Breast epithelium (tissue), 3 donors: Measurements from ENCODE around the gene ODAD4.

ENCODE experiments used
- POLR2AphosphoS5 ChIP-seq, 3 donors: sonication (generic); formaldehyde crosslinking; IDR thresholded peaks; one replicate each; pipeline ENCODE4 v1.6.1; 2017; ENCODE audit warnings: antibody characterized with exemption in 3 of 3
- TF ChIP-seq, protein P1 (sequence below), 3 donors: fragments of 450-650 bp; IDR thresholded peaks; one replicate each; pipeline ENCODE4 v1.5.1; 2016 to 2017; ENCODE audit warnings: antibody characterized with exemption in 3 of 3, mild to moderate bottlenecking in 3 of 3, moderate library complexity in 3 of 3

DNA sequence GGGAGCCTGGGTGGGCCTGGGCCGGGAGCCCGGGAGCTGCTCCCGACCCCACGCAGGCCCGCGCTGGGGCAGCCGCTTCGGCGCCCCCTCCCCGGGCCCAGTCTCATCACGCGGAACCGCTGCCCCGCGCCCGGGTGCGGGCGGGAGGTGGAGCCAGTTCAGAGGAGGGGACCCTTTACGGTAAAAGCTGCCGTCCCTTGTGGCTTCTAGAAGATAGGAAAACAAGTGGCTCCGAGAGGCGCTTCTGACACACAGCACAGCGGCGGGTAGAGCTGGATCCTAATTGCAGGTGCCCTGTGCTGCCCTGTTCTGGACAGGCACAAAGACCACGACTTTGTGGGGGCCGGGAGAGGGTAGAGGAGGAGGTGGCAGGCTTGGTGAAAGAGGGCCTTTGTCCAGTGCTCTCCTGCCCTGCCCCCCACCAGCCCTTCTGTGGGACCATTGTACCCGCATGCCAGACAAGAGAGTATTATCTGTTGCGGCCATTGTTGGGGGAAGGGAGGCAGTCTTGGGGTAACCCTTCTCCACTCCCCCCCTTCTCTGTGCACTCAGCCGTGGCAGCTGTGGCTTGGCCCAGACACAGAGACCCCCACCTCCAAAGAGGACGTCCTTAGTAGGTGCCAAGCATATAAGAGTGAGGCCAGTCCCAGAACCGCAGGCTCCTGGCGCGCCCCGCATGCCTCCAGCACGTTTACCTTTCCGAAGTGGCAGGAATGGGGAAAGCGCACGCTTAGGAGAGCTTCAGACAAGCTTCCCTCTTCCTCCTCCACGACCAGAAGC, 36.9 kb downstream of the ODAD4 start:
- TF ChIP-seq POLR2AphosphoS5 (IDR thresholded peaks at IDR 0.05): no peak
- TF ChIP-seq, protein P1, sequence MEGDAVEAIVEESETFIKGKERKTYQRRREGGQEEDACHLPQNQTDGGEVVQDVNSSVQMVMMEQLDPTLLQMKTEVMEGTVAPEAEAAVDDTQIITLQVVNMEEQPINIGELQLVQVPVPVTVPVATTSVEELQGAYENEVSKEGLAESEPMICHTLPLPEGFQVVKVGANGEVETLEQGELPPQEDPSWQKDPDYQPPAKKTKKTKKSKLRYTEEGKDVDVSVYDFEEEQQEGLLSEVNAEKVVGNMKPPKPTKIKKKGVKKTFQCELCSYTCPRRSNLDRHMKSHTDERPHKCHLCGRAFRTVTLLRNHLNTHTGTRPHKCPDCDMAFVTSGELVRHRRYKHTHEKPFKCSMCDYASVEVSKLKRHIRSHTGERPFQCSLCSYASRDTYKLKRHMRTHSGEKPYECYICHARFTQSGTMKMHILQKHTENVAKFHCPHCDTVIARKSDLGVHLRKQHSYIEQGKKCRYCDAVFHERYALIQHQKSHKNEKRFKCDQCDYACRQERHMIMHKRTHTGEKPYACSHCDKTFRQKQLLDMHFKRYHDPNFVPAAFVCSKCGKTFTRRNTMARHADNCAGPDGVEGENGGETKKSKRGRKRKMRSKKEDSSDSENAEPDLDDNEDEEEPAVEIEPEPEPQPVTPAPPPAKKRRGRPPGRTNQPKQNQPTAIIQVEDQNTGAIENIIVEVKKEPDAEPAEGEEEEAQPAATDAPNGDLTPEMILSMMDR (IDR thresholded peaks at IDR 0.05): no peak
